Germinal center (tissue), 1 donor: Measurements from ENCODE around the gene ZEB1.
A peak's percentile ranks its signal among the peaks of the same experiment; 100 is the strongest.
"Not testable (repeated sequence)": the region's sequence is repeated elsewhere in the genome, so short reads cannot be mapped to it uniquely, and the experiment has no call there.

Source experiments
- DNase-seq: peaks from one replicate; pipeline ENCODE4 v3.0.0; 2012; ENCODE audit warnings: mixed read lengths, low spot score

The ZEB1 gene

GRCh38 chr10:31318382-31318853 is 598 bp upstream of the ZEB1 start:
- DNase-seq = peak; percentile 86

- DNase-seq = peak; percentile 42
Observed at GRCh38 chr10:31319602-31320549, 860 bp downstream of the ZEB1 start.

- DNase-seq = peak; percentile 26
Observed at GRCh38 chr10:31320550-31321211, 1.7 kb downstream of the ZEB1 start.

- no peak for DNase-seq
Observed at GRCh38 chr10:31321396-31321941, 2.5 kb downstream of the ZEB1 start.

- no peak for DNase-seq
Observed at GRCh38 chr10:31322647-31323046, 3.6 kb downstream of the ZEB1 start.

- no peak for DNase-seq
Observed at GRCh38 chr10:31340343-31340742, 21.3 kb downstream of the ZEB1 start.

GRCh38 chr10:31341552-31341951 is 22.5 kb downstream of the ZEB1 start:
- DNase-seq = no peak

GRCh38 chr10:31343009-31343408 is 24.0 kb downstream of the ZEB1 start:
- no peak for DNase-seq

- no peak for DNase-seq
Observed at GRCh38 chr10:31343551-31343950, 24.5 kb downstream of the ZEB1 start.

- DNase-seq = no peak
Observed at GRCh38 chr10:31345886-31346285, 26.9 kb downstream of the ZEB1 start.

GRCh38 chr10:31346953-31347352 is 27.9 kb downstream of the ZEB1 start:
- DNase-seq = no peak

GRCh38 chr10:31347705-31348104 is 28.7 kb downstream of the ZEB1 start:
- no peak for DNase-seq

GRCh38 chr10:31350891-31351290 is 31.9 kb downstream of the ZEB1 start:
- DNase-seq = no peak

GRCh38 chr10:31352436-31353226 is 33.6 kb downstream of the ZEB1 start:
- no peak for DNase-seq

- no peak for DNase-seq
Observed at GRCh38 chr10:31353574-31353973, 34.6 kb downstream of the ZEB1 start.

- no peak for DNase-seq
Observed at GRCh38 chr10:31358688-31359330, 39.8 kb downstream of the ZEB1 start.

- DNase-seq = no peak
Observed at GRCh38 chr10:31359979-31360378, 41.0 kb downstream of the ZEB1 start.

- not testable (repeated sequence) for DNase-seq
Observed at GRCh38 chr10:31361475-31361874, 42.5 kb downstream of the ZEB1 start.

GRCh38 chr10:31362023-31362641 is 43.1 kb downstream of the ZEB1 start:
- DNase-seq = no peak

GRCh38 chr10:31363696-31364095 is 44.7 kb downstream of the ZEB1 start:
- not testable (repeated sequence) for DNase-seq

- DNase-seq = not testable (repeated sequence)
Observed at GRCh38 chr10:31364238-31364637, 45.2 kb downstream of the ZEB1 start.
